ENCODE results near the gene C10orf105.

Gene C10orf105

DNA sequence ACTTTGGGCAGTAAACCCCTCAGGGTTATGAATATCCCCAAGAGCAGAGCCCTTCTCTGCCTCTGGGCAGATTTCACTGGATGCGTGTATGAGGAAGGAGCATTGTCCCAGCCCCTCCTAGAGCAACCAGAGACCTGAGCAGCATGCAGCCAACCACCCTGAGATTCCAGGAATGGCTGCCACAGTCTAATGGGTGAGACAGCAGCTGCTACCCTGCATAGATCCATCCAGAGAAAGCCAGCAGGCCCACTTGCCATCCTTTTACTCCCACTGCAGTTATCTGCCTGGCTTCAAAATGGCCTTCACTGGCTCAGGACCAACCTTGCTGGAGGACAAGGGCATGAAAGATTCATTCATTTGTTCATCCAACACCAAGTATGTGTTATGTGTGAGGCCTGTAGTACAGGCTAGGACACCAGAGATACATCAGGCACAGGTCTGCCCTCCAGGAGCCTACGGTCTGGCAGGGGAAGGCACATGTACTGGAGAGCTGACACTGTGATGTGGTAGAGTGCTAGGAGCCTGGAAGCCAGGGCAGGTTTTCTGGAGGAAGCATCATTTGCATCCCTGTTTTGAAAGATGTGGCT, 26.2 kb upstream of the C10orf105 start:
- Histone ChIP-seq H3K9me3 (peaks cover 6% of the 10 kb centered on the region; the same call in 1 of the 2 replicates), H3K27me3 (no peaks in the 10 kb centered on the region), H3K9ac (no peak overlapping the region), H3K4me3 (no peak overlapping the region), H3K4me1 (peaks cover 66% of the 10 kb centered on the region), H3K4me2 (peak overlapping the region; percentile 95), H4K20me1 (no peaks in the 10 kb centered on the region), H3K36me3 (no peaks in the 10 kb centered on the region), H3K27ac (peak overlapping the region; percentile 96)
- no peak for TF ChIP-seq Cebpa-rat (IDR thresholded peaks at IDR 0.05)

GRCh38 chr10:71744897-71745663, 25.5 kb upstream of the C10orf105 start:
- H3K27me3 ChIP-seq = no peaks in the 10 kb centered on the region
- peak overlapping the region; percentile 96 for H3K27ac ChIP-seq
- peak overlapping the region; percentile 95 for H3K4me2 ChIP-seq
- H3K4me3 ChIP-seq = no peak overlapping the region
- no peak for TF ChIP-seq Cebpa-rat (IDR thresholded peaks at IDR 0.05)
- H3K9ac ChIP-seq = no peak overlapping the region
- H4K20me1 ChIP-seq = no peaks in the 10 kb centered on the region
- H3K4me1 ChIP-seq = peaks cover 66% of the 10 kb centered on the region
- H3K9me3 ChIP-seq = peaks cover 6% of the 10 kb centered on the region; the same call in 1 of the 2 replicates
- H3K36me3 ChIP-seq = no peaks in the 10 kb centered on the region

- Histone ChIP-seq H3K4me2 (no peak overlapping the region), H3K36me3 (no peaks in the 10 kb centered on the region)
- no peak for TF ChIP-seq Cebpa-rat (IDR thresholded peaks at IDR 0.05)
These were observed 24.3 kb upstream of the C10orf105 start for GRCh38 chr10:71743866-71744265.

GRCh38 chr10:71743089-71743838, 23.7 kb upstream of the C10orf105 start:
- H3K9me3 ChIP-seq = peaks cover 6% of the 10 kb centered on the region; the same call in 1 of the 2 replicates
- TF ChIP-seq Cebpa-rat (IDR thresholded peaks at IDR 0.05) = no peak
- peaks cover 49% of the 10 kb centered on the region for H3K4me1 ChIP-seq
- H3K27me3 ChIP-seq = no peaks in the 10 kb centered on the region
- H3K4me2 ChIP-seq = no peak overlapping the region
- H3K36me3 ChIP-seq = no peaks in the 10 kb centered on the region
- H4K20me1 ChIP-seq = no peaks in the 10 kb centered on the region
- H3K9ac ChIP-seq = no peak overlapping the region
- H3K27ac ChIP-seq = no peak overlapping the region
- no peak overlapping the region for H3K4me3 ChIP-seq

More at GRCh38 chr10:71743866-71744265, 24.3 kb upstream of the C10orf105 start:
- no peaks in the 10 kb centered on the region for H4K20me1 ChIP-seq
- H3K4me1 ChIP-seq = peaks cover 54% of the 10 kb centered on the region
- H3K4me3 ChIP-seq = no peak overlapping the region
- no peaks in the 10 kb centered on the region for H3K27me3 ChIP-seq
- H3K9ac ChIP-seq = no peak overlapping the region
- no peak overlapping the region for H3K27ac ChIP-seq
- H3K9me3 ChIP-seq = peaks cover 6% of the 10 kb centered on the region; the same call in 1 of the 2 replicates

GRCh38 chr10:71742301-71743088, 22.9 kb upstream of the C10orf105 start:
- peaks cover 45% of the 10 kb centered on the region for H3K4me1 ChIP-seq
- no peak overlapping the region for H3K27ac ChIP-seq
- H3K4me2 ChIP-seq = no peak overlapping the region

DNA sequence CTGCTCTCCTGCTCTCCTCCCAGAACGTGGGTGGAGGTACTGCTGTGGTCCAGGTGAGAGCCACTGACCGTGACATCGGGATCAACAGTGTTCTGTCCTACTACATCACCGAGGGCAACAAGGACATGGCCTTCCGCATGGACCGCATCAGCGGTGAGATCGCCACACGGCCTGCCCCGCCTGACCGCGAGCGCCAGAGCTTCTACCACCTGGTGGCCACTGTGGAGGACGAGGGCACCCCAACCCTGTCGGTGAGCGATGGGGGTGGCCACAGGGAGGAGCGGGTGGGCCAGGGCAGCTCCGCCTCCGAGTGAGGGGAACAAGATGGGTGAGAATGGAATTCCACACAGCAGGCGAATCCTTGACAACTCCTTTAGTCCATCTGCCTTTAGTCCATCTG, 22.1 kb upstream of the C10orf105 start:
- no peak overlapping the region for H3K27ac ChIP-seq
- H3K9ac ChIP-seq = no peak overlapping the region

More at GRCh38 chr10:71742301-71743088, 22.9 kb upstream of the C10orf105 start:
- Histone ChIP-seq H3K9me3 (peaks cover 6% of the 10 kb centered on the region; the same call in 1 of the 2 replicates), H3K27me3 (no peaks in the 10 kb centered on the region), H3K36me3 (no peaks in the 10 kb centered on the region), H3K4me3 (no peak overlapping the region), H4K20me1 (no peaks in the 10 kb centered on the region), H3K9ac (no peak overlapping the region)
- no peak for TF ChIP-seq Cebpa-rat (IDR thresholded peaks at IDR 0.05)

GRCh38 chr10:71741029-71741428, 21.5 kb upstream of the C10orf105 start:
- Histone ChIP-seq H3K36me3 (no peaks in the 10 kb centered on the region), H3K4me1 (peaks cover 45% of the 10 kb centered on the region), H3K4me3 (no peak overlapping the region), H3K27me3 (no peaks in the 10 kb centered on the region), H3K9ac (no peak overlapping the region), H3K9me3 (peaks cover 6% of the 10 kb centered on the region; the same call in 1 of the 2 replicates), H3K4me2 (peak overlapping the region; percentile 63), H3K27ac (no peak overlapping the region), H4K20me1 (no peaks in the 10 kb centered on the region)
- TF ChIP-seq Cebpa-rat (IDR thresholded peaks at IDR 0.05) = no peak

More for the DNA sequence above, 22.1 kb upstream of the C10orf105 start:
- no peak for TF ChIP-seq Cebpa-rat (IDR thresholded peaks at IDR 0.05)
- H3K4me2 ChIP-seq = peak overlapping the region; percentile 63
- H3K4me1 ChIP-seq = peaks cover 45% of the 10 kb centered on the region
- H3K9me3 ChIP-seq = peaks cover 6% of the 10 kb centered on the region; the same call in 1 of the 2 replicates
- no peaks in the 10 kb centered on the region for H4K20me1 ChIP-seq
- no peaks in the 10 kb centered on the region for H3K36me3 ChIP-seq
- H3K27me3 ChIP-seq = no peaks in the 10 kb centered on the region
- H3K4me3 ChIP-seq = no peak overlapping the region

DNA sequence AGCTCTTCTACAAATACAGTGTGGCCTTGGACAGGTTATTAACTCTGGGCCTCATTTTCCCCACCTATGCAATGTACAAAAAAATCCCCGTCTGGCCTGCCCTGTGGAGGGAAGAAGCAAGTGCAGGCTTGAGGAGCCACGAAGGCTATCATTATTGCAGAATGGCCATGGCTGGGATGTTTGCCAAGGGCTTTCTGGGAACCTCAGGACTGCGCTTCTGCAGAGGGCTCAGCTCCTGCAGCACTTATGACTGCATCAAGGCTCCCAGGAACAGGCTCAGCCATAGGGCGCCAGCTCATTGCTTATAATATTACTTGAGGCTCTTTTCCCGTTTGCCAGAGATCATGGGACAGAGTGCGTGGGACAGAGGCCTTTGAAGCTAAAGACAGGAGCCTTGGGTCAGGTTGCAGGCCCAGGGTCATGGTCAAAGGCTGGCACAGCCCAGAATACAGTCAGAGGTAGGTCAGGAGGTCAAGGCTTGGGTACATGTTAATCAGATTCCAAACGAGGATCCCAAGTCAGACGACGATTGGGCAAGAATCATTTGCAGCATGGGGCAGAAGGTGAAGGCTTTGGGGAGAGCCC, 20.6 kb upstream of the C10orf105 start:
- H3K9me3 ChIP-seq = peaks cover 6% of the 10 kb centered on the region; the same call in 1 of the 2 replicates
- H3K9ac ChIP-seq = no peak overlapping the region
- no peaks in the 10 kb centered on the region for H3K27me3 ChIP-seq
- H4K20me1 ChIP-seq = no peaks in the 10 kb centered on the region
- H3K27ac ChIP-seq = no peak overlapping the region
- peaks cover 45% of the 10 kb centered on the region for H3K4me1 ChIP-seq
- H3K4me3 ChIP-seq = no peak overlapping the region
- H3K4me2 ChIP-seq = 0 out of 2 replicates have a peak overlapping the region, but pooled peaks have one; percentile 63
- TF ChIP-seq Cebpa-rat (IDR thresholded peaks at IDR 0.05) = no peak
- no peaks in the 10 kb centered on the region for H3K36me3 ChIP-seq

All from BLaER1 (cell line).